ENCODE measurements around the gene INSC.

INSC gene

GRCh38 chr11:15206791-15207190 lies 92.1 kb downstream of the INSC start:
- no peak overlapping the region for H3K27ac ChIP-seq
- in situ Hi-C loops (cut with HindIII; ENCODE audit: low pct_ligation_motif_present, low sequenced_read_pairs): no loop called here
- H3K36me3 ChIP-seq (replicated peaks): no peaks in the 10 kb centered on the region
- no peak for TF ChIP-seq CTCF (IDR thresholded peaks at IDR 0.05; ENCODE audit: low read depth, low read length, missing control alignments)
- H3K4me3 ChIP-seq (ENCODE audit: low read depth, low read length): no peak overlapping the region
- H3K27me3 ChIP-seq (replicated peaks): no peaks in the 10 kb centered on the region
- no peak for DNase-seq

DNA sequence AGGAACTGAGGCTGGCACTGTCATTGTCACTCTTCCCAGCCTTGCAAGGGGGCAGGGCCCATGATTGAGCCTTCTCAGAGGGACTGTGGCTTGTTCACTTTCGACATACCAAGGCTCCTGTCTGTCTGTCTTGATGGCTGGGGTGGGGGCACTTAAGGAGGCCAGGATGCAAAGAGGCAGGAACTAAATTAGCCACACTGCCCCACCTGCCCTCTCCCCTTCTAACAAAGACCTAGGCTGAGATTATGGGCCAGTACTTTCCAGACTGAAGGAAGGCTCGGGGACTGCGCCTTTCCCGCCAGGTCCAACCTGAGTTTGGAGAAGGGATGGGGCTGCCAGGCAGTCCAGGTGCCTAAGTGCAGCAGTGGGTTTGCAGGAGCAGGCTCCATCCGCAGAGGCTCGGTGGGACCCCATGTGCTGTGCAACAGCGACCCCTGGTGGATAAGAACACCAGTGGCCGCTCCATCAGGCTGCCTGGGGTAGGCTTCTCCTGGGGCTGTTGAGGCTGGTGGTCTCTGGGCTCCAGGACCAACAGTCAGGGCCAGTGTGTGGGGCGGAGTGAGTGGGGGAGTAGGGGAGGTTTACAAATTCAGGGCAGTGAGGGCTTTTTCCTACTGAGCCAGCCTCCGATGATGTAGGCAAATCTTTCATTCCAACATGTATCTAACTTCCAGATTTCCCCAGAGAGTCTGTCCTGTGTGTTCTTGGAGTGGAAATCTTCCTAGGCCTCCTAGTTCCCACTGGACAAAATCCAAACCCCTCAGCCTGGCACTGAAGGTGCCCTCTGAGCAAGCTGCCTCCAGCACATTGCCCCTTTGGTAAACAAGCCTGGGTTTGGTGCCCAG lies 93.9 kb downstream of the INSC start:
- Histone ChIP-seq H3K36me3 (replicated peaks) (no peaks in the 10 kb centered on the region), H3K27me3 (replicated peaks) (no peaks in the 10 kb centered on the region), H3K27ac (no peak overlapping the region), H3K4me3 (ENCODE audit: low read depth, low read length) (no peak overlapping the region)
- peak; percentile 56 for DNase-seq
- peak; percentile 94 for TF ChIP-seq CTCF (IDR thresholded peaks at IDR 0.05; ENCODE audit: low read depth, low read length, missing control alignments)
- in situ Hi-C loops (cut with HindIII; ENCODE audit: low pct_ligation_motif_present, low sequenced_read_pairs): no loop called here

DNA sequence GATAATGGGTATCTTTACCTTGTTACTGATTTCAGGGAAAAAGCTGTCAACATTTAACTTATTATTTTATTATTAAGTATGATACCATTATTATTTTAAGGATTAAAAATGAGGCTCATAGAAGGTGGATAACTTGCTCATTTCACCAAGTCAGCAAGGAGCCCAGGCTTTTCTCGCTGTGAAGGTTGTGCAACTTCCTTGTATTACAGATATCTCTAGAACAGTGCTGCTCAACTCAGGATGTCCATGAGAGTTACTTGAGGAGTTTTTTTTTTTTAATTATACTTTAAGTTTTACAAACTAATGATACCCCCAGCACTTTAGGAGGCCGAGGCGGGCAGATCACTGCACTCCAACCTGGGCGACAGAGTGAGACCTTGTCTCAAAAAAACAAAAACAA lies 98.2 kb downstream of the INSC start:
- Histone ChIP-seq H3K27ac (no peak overlapping the region), H3K4me3 (ENCODE audit: low read depth, low read length) (no peak overlapping the region), H3K27me3 (replicated peaks) (no peaks in the 10 kb centered on the region), H3K36me3 (replicated peaks) (no peaks in the 10 kb centered on the region)
- no peak for DNase-seq
- in situ Hi-C loops (cut with HindIII; ENCODE audit: low pct_ligation_motif_present, low sequenced_read_pairs): no loop called here
- no peak for TF ChIP-seq CTCF (IDR thresholded peaks at IDR 0.05; ENCODE audit: low read depth, low read length, missing control alignments)

DNA sequence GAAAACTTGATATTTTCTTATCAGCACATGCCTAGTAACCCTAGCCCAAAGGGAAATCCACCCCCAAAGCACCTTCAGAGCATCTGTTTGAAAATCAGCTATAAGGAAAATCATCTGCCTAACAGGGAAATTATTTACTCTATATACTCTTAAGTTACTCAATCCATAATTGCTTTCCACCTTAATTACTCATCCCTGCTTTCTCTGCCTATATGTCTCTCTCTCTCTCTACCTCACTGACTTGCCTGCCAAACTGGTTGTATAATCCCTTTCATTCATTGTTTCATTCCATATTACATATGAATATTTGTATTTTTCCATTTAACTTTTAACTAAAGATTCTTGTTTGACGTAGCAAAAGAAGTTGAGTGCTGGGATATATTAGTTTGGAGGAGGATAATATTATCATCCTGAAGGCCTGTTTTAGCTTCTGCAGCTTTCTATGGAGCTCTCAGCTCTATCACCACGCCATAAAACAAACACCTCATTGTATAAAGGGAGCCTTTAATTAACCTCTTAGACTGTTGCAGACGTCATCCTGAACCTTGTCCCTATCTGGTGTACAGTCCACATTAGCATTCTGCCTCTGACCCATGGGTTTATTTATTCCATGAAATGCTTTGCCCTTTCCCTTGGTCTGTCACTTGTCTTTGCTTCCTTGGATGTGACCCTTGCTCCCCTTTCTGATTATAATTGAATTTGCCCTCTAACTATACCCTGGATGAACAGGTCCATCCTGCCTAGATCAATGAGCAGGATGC lies 98.9 kb downstream of the INSC start:
- H3K27me3 ChIP-seq (replicated peaks): no peaks in the 10 kb centered on the region
- no peaks in the 10 kb centered on the region for H3K36me3 ChIP-seq (replicated peaks)
- TF ChIP-seq CTCF (IDR thresholded peaks at IDR 0.05; ENCODE audit: low read depth, low read length, missing control alignments): no peak
- H3K4me3 ChIP-seq (ENCODE audit: low read depth, low read length): no peak overlapping the region
- in situ Hi-C loops (cut with HindIII; ENCODE audit: low pct_ligation_motif_present, low sequenced_read_pairs): no loop called here
- no peak overlapping the region for H3K27ac ChIP-seq
- no peak for DNase-seq

DNA sequence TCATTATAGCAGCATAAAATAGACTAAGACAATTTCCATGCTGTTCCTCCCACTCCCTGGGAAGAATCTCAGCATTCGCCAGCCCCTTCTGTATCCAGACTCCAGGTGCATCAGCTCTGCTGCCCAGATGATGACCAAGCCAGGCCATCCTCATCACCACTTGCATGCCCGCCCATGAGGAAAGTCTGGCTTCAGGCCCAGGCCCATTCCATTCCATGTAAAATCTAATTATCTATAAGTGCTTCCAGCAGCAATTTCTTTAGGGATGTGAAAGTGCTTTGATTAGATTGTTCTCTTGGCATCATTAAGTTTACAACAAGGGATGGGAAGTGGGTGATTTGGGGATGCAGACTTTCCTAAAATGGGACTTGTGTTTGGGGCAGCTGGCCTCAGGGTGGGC lies 100.3 kb downstream of the INSC start:
- in situ Hi-C loops (cut with HindIII; ENCODE audit: low pct_ligation_motif_present, low sequenced_read_pairs): no loop called here

More for the DNA sequence above, 100.3 kb downstream of the INSC start:
- no peak for DNase-seq
- Histone ChIP-seq H3K27ac (no peak overlapping the region), H3K27me3 (replicated peaks) (no peaks in the 10 kb centered on the region), H3K4me3 (ENCODE audit: low read depth, low read length) (no peak overlapping the region), H3K36me3 (replicated peaks) (no peaks in the 10 kb centered on the region)
- no peak for TF ChIP-seq CTCF (IDR thresholded peaks at IDR 0.05; ENCODE audit: low read depth, low read length, missing control alignments)
